GM23338 (cell line): ENCODE data around the gene ZBBX.

ENCODE experiments used
- CREB1 ChIP-seq: fragments of 250-450 bp; sonication (Bioruptor Pico); IDR thresholded peaks from 2 replicates; pipeline ENCODE4 v1.5.0; 2020; ENCODE audit warnings: low read depth, mild to moderate bottlenecking, moderate library complexity
- CTCF ChIP-seq, 2 experiments: fragments of 200-600 bp in 1 of 2; sonication (generic) in 1 of 2; conservative IDR thresholded peaks; 2 replicates each; pipeline versions ENCODE4 v1.5.1 to v1.6.1; 2016 to 2017; ENCODE audit warnings: antibody characterized with exemption in 2 of 2, low read depth in 2 of 2, mild to moderate bottlenecking in 2 of 2, moderate library complexity in 1 of 2
- EZH2 ChIP-seq: fragments of 200-600 bp; sonication (generic); IDR thresholded peaks from one replicate; pipeline ENCODE4 v1.8.0; 2017; ENCODE audit warnings: antibody characterized with exemption, mild to moderate bottlenecking, low read depth; ENCODE audit not compliant: unreplicated experiment
- EZH2phosphoT487 ChIP-seq: fragments of 200-600 bp; sonication (generic); IDR thresholded peaks from one replicate; pipeline ENCODE4 v1.8.1; 2018; ENCODE audit warnings: antibody characterized with exemption; ENCODE audit not compliant: unreplicated experiment
- JUNB ChIP-seq: IDR thresholded peaks from one replicate; pipeline ENCODE4 v1.6.1; 2016; ENCODE audit warnings: antibody characterized with exemption; ENCODE audit not compliant: unreplicated experiment
- POLR2AphosphoS5 ChIP-seq: IDR thresholded peaks from 2 replicates; pipeline ENCODE4 v1.6.1; 2016; ENCODE audit warnings: antibody characterized with exemption, low read depth
- REST ChIP-seq: IDR thresholded peaks from one replicate; pipeline ENCODE4 v1.6.1; 2018; ENCODE audit warnings: antibody characterized with exemption; ENCODE audit not compliant: unreplicated experiment
- STAT1 ChIP-seq: IDR thresholded peaks from one replicate; pipeline ENCODE4 v1.6.1; 2016; ENCODE audit warnings: antibody characterized with exemption; ENCODE audit not compliant: unreplicated experiment
- ZNF114 ChIP-seq: fragments of 250-450 bp; sonication (Bioruptor Pico); IDR thresholded peaks from 2 replicates; pipeline ENCODE4 v1.5.0; 2020; ENCODE audit warnings: mild to moderate bottlenecking, moderate library complexity
- TF ChIP-seq, protein P1 (sequence below): IDR thresholded peaks from 2 replicates; pipeline ENCODE4 v1.6.1; 2016; ENCODE audit warnings: antibody characterized with exemption

DNA sequence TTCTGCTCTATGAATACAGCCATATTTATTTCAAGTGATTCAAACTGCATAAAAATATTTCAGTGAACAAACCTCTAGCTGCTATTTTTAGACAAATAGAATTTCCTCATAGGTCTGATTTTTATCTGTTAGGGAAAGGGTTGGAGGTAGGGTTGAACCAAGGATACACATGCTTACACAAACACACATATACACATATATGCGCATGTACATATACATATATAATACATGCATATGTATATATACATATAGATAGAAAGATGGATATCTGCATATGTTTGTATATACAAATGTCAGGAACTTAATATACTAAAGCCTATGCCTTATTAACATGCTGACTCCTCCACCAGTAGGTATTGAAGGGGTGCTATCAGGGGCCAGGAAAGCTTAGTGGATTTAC lies 18.1 kb downstream of the ZBBX start:
- TF ChIP-seq CTCF (conservative IDR thresholded peaks at IDR 0.05; ENCODE audit: low read depth in 2 of 2) (no peak), JUNB (no peak), EZH2 (no peak), ZNF114 (CRISPR knock-in tag) (no peak), POLR2AphosphoS5 (no peak), CREB1 (CRISPR knock-in tag) (no peak), REST (no peak), STAT1 (no peak), EZH2phosphoT487 (no peak)
- TF ChIP-seq, protein P1, sequence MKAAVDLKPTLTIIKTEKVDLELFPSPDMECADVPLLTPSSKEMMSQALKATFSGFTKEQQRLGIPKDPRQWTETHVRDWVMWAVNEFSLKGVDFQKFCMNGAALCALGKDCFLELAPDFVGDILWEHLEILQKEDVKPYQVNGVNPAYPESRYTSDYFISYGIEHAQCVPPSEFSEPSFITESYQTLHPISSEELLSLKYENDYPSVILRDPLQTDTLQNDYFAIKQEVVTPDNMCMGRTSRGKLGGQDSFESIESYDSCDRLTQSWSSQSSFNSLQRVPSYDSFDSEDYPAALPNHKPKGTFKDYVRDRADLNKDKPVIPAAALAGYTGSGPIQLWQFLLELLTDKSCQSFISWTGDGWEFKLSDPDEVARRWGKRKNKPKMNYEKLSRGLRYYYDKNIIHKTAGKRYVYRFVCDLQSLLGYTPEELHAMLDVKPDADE, result no peak
